ENCODE data around the gene LIPA.

DNA sequence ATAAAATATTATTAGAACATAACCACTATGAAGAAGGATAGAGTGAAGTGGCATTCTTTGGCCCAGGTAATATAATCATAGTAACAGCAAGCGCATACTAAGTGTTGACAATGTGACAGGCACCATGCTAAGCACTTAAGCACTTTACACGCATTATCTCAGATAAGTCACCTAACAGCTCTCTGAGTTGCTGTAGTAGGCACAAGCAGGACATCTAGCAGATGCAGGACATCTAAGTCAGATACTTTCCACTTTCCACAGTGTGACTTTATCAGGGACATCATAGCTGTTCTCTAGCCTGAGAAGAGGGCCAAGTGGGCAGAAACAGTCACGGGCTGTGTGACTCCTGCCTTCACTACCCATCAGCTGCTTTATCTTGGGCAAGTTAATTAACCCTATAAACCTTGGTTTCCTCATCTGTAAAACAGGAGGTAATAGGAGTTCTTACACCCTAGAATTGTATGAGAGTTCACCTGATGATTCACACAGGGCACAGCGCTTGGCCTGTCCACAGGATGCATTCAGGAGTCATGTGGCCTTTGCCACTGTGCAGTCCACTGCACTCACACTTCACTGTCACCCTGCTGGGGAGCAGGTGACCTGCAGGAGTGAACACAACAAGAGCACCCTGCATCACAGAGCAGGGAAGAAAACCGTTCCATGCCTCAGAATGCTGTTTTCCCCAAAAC is 12.5 kb downstream of the LIPA start:
- TF ChIP-seq, protein P1, sequence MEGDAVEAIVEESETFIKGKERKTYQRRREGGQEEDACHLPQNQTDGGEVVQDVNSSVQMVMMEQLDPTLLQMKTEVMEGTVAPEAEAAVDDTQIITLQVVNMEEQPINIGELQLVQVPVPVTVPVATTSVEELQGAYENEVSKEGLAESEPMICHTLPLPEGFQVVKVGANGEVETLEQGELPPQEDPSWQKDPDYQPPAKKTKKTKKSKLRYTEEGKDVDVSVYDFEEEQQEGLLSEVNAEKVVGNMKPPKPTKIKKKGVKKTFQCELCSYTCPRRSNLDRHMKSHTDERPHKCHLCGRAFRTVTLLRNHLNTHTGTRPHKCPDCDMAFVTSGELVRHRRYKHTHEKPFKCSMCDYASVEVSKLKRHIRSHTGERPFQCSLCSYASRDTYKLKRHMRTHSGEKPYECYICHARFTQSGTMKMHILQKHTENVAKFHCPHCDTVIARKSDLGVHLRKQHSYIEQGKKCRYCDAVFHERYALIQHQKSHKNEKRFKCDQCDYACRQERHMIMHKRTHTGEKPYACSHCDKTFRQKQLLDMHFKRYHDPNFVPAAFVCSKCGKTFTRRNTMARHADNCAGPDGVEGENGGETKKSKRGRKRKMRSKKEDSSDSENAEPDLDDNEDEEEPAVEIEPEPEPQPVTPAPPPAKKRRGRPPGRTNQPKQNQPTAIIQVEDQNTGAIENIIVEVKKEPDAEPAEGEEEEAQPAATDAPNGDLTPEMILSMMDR (conservative IDR thresholded peaks at IDR 0.05; ENCODE audit: low read depth, low read length) = no peak
- TF ChIP-seq POLR2A (IDR thresholded peaks at IDR 0.05; ENCODE audit: low read depth, low read length) = no peak
- TF ChIP-seq NFE2L2 (IDR thresholded peaks at IDR 0.05; ENCODE audit: low read depth, low read length) = no peak
- no peak for TF ChIP-seq MXI1 (IDR thresholded peaks at IDR 0.05; ENCODE audit: borderline replicate concordance, low read depth, low read length)
- TF ChIP-seq, protein P2, sequence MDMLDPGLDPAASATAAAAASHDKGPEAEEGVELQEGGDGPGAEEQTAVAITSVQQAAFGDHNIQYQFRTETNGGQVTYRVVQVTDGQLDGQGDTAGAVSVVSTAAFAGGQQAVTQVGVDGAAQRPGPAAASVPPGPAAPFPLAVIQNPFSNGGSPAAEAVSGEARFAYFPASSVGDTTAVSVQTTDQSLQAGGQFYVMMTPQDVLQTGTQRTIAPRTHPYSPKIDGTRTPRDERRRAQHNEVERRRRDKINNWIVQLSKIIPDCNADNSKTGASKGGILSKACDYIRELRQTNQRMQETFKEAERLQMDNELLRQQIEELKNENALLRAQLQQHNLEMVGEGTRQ (IDR thresholded peaks at IDR 0.05; ENCODE audit: low read depth, low read length) = no peak
- TF ChIP-seq MAZ (IDR thresholded peaks at IDR 0.05; ENCODE audit: borderline replicate concordance, low read depth, low read length) = no peak
- TF ChIP-seq BHLHE40 (IDR thresholded peaks at IDR 0.05; ENCODE audit: low read depth, low read length) = no peak
- TF ChIP-seq SMC3 (IDR thresholded peaks at IDR 0.05; ENCODE audit: low read depth, low read length) = no peak
- no peak for TF ChIP-seq FOS (IDR thresholded peaks at IDR 0.05; ENCODE audit: low read depth, low read length)
- TF ChIP-seq RAD21 (IDR thresholded peaks at IDR 0.05; ENCODE audit: low read length) = no peak
- TF ChIP-seq, protein P3, sequence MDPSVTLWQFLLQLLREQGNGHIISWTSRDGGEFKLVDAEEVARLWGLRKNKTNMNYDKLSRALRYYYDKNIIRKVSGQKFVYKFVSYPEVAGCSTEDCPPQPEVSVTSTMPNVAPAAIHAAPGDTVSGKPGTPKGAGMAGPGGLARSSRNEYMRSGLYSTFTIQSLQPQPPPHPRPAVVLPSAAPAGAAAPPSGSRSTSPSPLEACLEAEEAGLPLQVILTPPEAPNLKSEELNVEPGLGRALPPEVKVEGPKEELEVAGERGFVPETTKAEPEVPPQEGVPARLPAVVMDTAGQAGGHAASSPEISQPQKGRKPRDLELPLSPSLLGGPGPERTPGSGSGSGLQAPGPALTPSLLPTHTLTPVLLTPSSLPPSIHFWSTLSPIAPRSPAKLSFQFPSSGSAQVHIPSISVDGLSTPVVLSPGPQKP (IDR thresholded peaks at IDR 0.05; ENCODE audit: borderline replicate concordance, low read depth, low read length) = no peak
- TF ChIP-seq RCOR1 (IDR thresholded peaks at IDR 0.05; ENCODE audit: insufficient replicate concordance, low read length) = no peak

Measured in IMR-90 (cell line).